ENCODE measurements around the gene OR51B2. TPM values are rescaled to one million over a fixed set of nuclear protein-coding genes. Genes with fewer than 3 reads are reported as not detected.

OR51B2 gene
- total RNA-seq = not detected in 2 replicates

GRCh38 chr11:5324197-5324596, at the start of gene OR51B2:
OR51B2 (minus strand) TSS chr11:5324297; CDS start chr11:5324297, 0 bp downstream.

GRCh38 chr11:5351208-5351607, 27.1 kb upstream of the OR51B2 start, which contains the start of gene OR51B6:
OR51B6 (plus strand) TSS chr11:5351508; CDS start chr11:5351508, 0 bp downstream.

GRCh38 chr11:5343474-5344335, 19.6 kb upstream of the OR51B2 start, which contains the start of gene OR51B5:
OR51B5 (minus strand) TSS chr11:5343524; CDS start chr11:5343524, 0 bp downstream.

GRCh38 chr11:5301846-5302245, 22.3 kb downstream of the OR51B2 start, which contains the start of gene OR51B4:
OR51B4 (minus strand) TSS chr11:5301946; CDS start chr11:5301946, 0 bp downstream.

Other genes with a start within 250 kb of the OR51B2 start
- not detected in 2 replicates for gene OR52A5, start 185.9 kb downstream of the OR51B2 start, total RNA-seq
- gene OR52A1, start 169.5 kb downstream of the OR51B2 start, total RNA-seq = not detected in 2 replicates
- not detected in 2 replicates for gene OR51V1, start 123.6 kb downstream of the OR51B2 start, total RNA-seq
- not detected in 2 replicates for gene HBB, start 97.2 kb downstream of the OR51B2 start, total RNA-seq
- gene HBD, start 89.8 kb downstream of the OR51B2 start, total RNA-seq = not detected in 2 replicates
- gene HBG1, start 74.4 kb downstream of the OR51B2 start, total RNA-seq = not detected in 2 replicates
- 1.2 TPM in 1 of 2 replicates, not detected in the other for gene HBG2, start 69.5 kb downstream of the OR51B2 start, total RNA-seq
- gene HBE1, start 54.4 kb downstream of the OR51B2 start, total RNA-seq = not detected in 2 replicates
- gene OR51B4, start 22.4 kb downstream of the OR51B2 start, total RNA-seq = not detected in 2 replicates
- not detected in 2 replicates for gene OR51B5, start 19.2 kb upstream of the OR51B2 start, total RNA-seq
- not detected in 2 replicates for gene OR51B6, start 27.2 kb upstream of the OR51B2 start, total RNA-seq
- not detected in 2 replicates for gene OR51M1, start 59.5 kb upstream of the OR51B2 start, total RNA-seq
- not detected in 2 replicates for gene OR51Q1, start 97.8 kb upstream of the OR51B2 start, total RNA-seq
- not detected in 2 replicates for gene OR51I1, start 117.2 kb upstream of the OR51B2 start, total RNA-seq
- gene OR51I2, start 125.0 kb upstream of the OR51B2 start, total RNA-seq = not detected in 2 replicates
- not detected in 2 replicates for gene OR52D1, start 164.4 kb upstream of the OR51B2 start, total RNA-seq
- gene UBQLN3, start 185.7 kb upstream of the OR51B2 start, total RNA-seq = under 0.01 and 0.08 TPM in 2 replicates
- gene UBQLNL, start 192.4 kb upstream of the OR51B2 start, total RNA-seq = 0.13 and 0.40 TPM in 2 replicates
- gene OR52H1, start 224.2 kb upstream of the OR51B2 start, total RNA-seq = 0.16 TPM in 1 of 2 replicates, not detected in the other